Stomach smooth muscle (tissue), 2 donors: ENCODE results near the gene PPP1R1C.

Experiments used
- H3K27ac ChIP-seq: one replicate; pipeline ENCODE4 v1.7.0; 2013; ENCODE audit warnings: mild to moderate bottlenecking, low read length, inconsistent platforms
- H3K27me3 ChIP-seq, 2 donors: one replicate each; pipeline ENCODE4 v1.7.0; 2013; ENCODE audit warnings: low read length in 2 of 2; ENCODE audit not compliant: insufficient read depth in 2 of 2, control insufficient read depth in 1 of 2
- H3K36me3 ChIP-seq, 2 donors: one replicate each; pipeline ENCODE4 v1.7.0; 2013; ENCODE audit warnings: low read length in 2 of 2; ENCODE audit not compliant: control insufficient read depth in 2 of 2, insufficient read depth in 2 of 2
- H3K4me1 ChIP-seq: one replicate; pipeline ENCODE4 v1.7.0; 2013; ENCODE audit warnings: low read length; ENCODE audit not compliant: control insufficient read depth, insufficient read depth
- H3K4me3 ChIP-seq, 2 donors: one replicate each; pipeline ENCODE4 v1.7.0; 2013; ENCODE audit warnings: low read length in 2 of 2
- H3K9ac ChIP-seq, 2 donors: one replicate each; pipeline ENCODE4 v1.7.0; 2013; ENCODE audit warnings: low read length in 2 of 2, mild to moderate bottlenecking in 1 of 2
- H3K9me3 ChIP-seq, 2 donors: one replicate each; pipeline ENCODE4 v1.7.0; 2013; ENCODE audit warnings: low read length in 2 of 2; ENCODE audit not compliant: control insufficient read depth in 2 of 2
- donor health status: healthy.
- donor health status: Pancreatic carcinoma.

Gene PPP1R1C

GRCh38 chr2:182164686-182165085 is 179.0 kb downstream of the PPP1R1C start:
- Histone ChIP-seq H3K9me3 (no peaks in the 10 kb centered on the region), H3K4me3 (no peak overlapping the region), H3K4me1 (no peaks in the 10 kb centered on the region), H3K9ac (no peak overlapping the region), H3K27ac (no peak overlapping the region), H3K36me3 (no peaks in the 10 kb centered on the region), H3K27me3 (no peaks in the 10 kb centered on the region)

DNA sequence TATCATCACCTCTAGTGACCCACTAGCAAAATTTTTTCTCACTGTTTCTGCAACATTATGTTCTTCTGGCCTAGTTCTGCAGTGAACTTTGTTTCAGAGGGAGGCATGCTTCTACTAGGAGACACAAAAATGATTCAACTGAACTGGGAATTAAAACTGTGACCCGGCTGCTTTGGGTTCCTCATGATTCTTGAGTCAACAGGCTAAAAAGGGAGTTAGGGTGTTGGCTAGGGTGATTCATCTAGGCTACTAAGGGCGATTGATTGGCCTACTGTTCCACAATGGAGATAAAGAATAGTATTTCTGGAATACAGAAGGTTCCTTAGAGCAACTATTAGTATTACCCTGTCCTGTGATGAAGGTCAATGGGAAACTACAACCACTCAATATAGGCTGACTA is 179.5 kb downstream of the PPP1R1C start:
- Histone ChIP-seq H3K9ac (no peak overlapping the region), H3K4me1 (no peaks in the 10 kb centered on the region), H3K27me3 (no peaks in the 10 kb centered on the region), H3K4me3 (no peak overlapping the region), H3K27ac (no peak overlapping the region), H3K36me3 (no peaks in the 10 kb centered on the region), H3K9me3 (no peaks in the 10 kb centered on the region)

GRCh38 chr2:182166406-182166805 is 180.8 kb downstream of the PPP1R1C start:
- H3K36me3 ChIP-seq = no peaks in the 10 kb centered on the region
- no peaks in the 10 kb centered on the region for H3K4me1 ChIP-seq
- H3K27me3 ChIP-seq = no peaks in the 10 kb centered on the region
- no peak overlapping the region for H3K27ac ChIP-seq
- H3K9me3 ChIP-seq = no peaks in the 10 kb centered on the region
- no peak overlapping the region for H3K9ac ChIP-seq
- no peak overlapping the region for H3K4me3 ChIP-seq

DNA sequence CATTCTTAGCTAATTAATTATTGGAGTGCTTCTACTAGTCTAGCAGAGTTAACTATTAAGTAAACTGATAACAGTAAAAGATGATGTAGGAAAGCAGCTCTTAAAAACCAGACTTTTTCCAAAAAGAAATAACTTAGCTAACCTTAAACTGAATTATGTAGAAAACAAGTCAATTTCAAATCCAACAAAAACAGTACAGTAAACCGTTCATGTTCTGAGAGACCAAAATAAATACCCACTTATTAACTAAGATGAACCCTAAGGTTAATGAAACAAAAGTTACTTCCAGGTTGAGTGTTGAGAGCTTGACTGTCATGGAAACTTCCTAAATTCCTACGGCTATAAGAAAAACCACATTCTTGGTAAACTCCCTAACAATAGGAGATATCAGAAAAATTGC is 181.2 kb downstream of the PPP1R1C start:
- Histone ChIP-seq H3K27me3 (no peaks in the 10 kb centered on the region), H3K9me3 (no peaks in the 10 kb centered on the region), H3K27ac (no peak overlapping the region), H3K4me3 (no peak overlapping the region), H3K4me1 (no peaks in the 10 kb centered on the region), H3K36me3 (no peaks in the 10 kb centered on the region), H3K9ac (no peak overlapping the region)
